Stimulated activated CD8-positive, alpha-beta memory T cell treated with anti-CD3 and anti-CD28 coated beads, Interleukin-4, amount 100 ng/mL, for 48 hours (primary cell): ENCODE data around the gene NRN1L.
A peak's percentile ranks its signal among the peaks of the same experiment; 100 is the strongest.
"Not testable (repeated sequence)": the region's sequence is repeated elsewhere in the genome, so short reads cannot be mapped to it uniquely, and the experiment has no call there.

Experiments
- DNase-seq: peaks from one replicate; pipeline ENCODE4 v3.0.0-alpha.2; 2020

NRN1L gene

DNA sequence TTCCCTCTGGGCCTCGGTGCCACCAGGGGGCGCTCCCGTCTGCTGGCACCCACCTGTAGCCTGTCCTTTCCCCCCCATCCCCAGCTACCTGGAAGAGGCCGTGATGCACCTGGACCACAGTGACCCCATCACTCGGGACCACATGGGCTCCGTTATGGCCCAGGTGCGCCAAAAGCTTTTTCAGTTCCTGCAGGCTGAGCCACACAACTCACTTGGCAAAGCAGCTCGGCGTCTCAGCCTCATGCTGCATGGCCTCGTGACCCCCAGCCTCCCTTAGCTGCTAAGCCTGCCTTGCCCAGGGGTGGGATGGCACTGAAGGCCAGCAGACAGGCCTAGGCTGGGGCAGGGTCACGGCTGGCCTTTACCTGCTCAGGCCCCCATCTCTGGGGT lies 818 bp upstream of the NRN1L start:
- DNase-seq = peak; percentile 87

DNA sequence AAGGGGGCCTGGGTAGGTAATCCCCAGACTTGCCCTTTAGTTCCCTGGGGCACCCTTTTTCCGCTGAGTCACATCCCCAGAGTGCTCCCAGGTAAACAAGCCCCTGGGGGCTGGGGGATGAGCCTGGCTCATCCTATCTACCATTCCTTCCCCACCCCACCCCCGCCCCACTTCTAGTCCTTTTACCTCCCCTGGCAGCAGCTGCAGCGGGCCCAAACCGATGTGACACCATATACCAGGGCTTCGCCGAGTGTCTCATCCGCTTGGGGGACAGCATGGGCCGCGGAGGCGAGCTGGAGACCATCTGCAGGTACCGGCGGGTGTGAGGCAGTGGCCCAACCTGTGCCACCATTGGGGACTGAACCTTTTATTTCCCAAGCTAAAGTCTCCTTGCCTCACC lies 860 bp downstream of the NRN1L start:
- no peak for DNase-seq

DNA sequence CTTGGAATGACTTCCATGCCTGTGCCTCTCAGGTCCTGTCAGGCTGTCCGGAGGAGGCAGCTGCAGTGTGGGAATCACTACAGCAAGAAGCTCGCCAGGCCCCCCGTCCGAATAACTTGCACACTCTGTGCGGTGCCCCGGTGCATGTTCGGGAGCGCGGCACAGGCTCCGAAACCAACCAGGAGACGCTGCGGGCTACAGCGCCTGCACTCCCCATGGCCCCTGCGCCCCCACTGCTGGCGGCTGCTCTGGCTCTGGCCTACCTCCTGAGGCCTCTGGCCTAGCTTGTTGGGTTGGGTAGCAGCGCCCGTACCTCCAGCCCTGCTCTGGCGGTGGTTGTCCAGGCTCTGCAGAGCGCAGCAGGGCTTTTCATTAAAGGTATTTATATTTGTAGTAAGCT lies 1.3 kb downstream of the NRN1L start:
- DNase-seq = no peak

DNA sequence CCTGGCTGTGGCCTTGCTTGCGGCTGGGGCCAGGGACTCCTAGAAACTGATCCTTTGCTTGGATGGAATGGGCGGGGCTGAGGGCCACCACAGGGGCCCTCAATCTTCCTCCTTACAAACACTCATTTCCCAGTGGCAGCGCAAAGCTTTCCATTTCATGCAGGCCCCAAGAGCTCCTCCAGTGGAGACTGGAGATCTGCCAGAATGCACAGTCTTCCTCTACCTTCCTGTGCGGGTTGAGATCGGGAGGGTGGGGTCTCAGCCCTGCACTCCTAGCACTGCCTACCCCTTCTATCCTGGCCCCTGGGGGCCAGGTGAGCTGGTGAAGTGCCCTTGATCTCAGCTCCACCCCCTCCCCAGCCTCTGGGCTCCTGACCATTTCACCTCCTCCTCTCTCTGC lies 1.7 kb downstream of the NRN1L start:
- no peak for DNase-seq

DNA sequence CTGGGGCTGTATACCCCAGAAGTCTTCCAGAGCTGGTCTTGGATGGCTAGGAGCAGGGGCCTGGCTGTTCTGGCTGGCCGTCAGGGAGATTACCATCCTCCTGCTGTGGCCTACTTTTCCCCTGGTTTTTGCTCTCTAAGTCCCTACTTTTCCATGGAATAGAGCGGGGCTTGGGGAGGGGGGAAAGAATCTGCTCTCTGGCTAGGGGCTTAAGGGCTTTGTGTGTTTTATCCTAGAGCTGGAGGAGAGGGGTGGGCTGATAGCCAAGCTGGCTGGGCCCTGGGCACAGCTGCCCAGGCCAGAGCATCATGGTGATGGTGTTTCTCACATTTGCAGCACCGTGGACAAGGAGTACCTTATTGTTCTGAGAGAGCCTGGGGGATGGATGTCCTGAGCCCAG lies 3.6 kb downstream of the NRN1L start:
- no peak for DNase-seq

DNA sequence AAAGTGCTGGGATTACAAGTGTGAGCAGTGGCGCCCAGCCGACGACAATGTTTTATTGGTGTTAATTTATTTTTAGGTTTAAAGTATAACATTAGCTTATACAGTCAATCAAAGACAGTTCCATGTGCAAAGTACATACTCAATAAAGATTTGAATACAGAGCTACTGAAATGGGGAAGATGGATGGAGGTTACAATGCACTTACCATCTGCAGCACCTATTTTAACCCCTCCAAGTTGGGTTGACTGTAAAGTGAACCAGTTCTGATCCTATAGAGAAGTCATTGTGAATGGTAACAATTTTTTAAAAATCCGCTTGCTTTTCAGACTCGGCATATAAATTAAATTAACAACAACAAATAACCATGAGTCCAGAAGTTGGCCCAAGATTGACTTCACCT lies 7.7 kb downstream of the NRN1L start:
- no peak for DNase-seq

DNA sequence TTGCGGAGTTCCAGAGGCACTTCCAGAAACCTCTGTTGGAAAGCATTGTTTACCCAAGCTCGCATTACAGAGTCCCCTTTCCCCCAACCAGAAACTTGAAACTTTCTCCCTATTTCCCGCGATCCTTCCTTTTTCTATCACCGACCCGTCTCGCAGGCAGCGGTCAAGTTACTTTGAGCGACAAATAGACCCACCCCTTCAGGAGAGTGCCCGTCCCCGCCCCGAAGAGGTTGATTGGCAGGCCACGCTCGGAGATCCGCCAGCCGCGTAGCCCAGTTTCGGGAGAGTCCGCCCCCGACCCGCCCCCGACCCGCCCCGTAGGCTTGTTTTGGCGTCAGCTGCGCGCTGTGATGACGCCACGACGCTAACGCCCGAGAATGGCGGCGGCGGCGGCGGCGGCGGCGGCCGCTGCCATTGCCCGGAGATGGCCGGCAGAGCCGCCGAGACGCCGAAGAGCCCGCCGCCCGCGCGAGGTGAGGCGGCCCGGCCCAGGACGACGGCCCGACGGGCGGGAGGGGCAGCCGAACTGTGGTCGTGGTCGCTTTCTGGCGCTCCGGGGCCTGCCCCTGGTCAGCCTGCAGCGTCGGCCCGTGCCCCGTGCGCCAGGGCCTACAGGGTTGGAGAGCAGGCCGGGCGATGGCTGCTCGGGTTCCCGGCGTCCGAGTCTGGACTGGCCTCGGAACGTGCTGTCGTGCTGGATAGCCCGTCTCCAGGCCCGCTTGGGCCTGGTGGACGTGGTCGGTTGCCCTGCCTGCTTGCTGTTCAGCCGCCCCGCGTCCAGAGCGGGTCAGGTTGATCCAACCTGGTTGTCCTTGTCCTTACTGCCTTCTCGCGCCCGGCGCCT lies 8.4 kb downstream of the NRN1L start, which contains the start of gene PSKH1:
TSS of gene PSKH1 (plus strand) at position 356 of the 844 bp plus-strand sequence. CDS start 15,496 bp downstream, outside the sequence.
- DNase-seq = peak; percentile 96

DNA sequence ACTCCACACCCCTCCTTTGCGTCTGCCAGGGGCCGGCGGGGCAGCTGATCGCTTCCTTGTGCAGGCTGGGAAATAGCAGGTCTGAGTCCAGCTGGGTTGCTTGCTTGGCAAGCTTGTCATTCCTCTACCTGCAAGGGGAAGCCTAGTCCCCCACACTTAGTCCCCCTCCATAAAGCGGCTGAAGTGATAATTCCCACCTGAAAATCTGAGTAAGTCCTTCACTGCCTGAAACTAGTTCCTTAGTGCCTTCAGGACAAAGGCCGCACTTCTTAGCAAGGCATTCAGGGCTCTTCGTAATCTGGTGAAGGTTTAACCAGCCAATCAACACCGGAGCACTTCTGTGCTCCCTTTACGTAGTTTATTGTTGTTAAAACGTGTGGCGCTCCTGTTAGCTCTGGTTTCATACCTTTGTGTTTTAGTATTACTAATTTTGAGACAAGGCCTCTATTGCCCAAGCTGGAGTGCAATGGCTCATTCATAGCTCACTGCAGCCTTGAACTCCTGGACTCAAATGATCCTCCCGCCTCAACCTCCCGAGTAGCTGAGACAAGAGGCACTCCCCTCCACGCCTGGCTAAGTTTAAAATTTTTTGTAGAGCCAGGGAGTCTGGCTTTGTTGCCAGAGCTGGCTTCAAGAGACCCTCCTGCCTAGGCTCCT lies 9.2 kb downstream of the NRN1L start:
- DNase-seq = no peak

DNA sequence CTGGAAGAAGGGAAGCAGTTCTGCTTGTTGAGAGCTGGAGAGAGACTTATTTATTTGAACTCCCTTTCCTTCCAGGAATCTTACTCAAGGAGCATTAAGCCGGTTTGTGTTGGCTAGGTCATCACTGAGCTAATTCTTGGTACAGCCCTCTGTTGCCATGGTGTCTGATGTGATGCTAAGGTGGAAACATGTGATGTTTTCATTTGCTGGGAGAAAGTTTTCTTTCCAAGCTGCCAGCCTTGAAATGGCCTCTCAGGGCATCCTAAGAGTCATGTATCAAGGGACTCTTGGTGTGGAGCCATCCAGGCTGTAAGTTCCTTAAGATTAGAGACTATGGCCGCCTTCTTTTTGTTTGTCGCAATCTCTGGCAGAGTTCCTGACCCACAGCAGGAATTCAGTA lies 12.5 kb downstream of the NRN1L start:
- no peak for DNase-seq

DNA sequence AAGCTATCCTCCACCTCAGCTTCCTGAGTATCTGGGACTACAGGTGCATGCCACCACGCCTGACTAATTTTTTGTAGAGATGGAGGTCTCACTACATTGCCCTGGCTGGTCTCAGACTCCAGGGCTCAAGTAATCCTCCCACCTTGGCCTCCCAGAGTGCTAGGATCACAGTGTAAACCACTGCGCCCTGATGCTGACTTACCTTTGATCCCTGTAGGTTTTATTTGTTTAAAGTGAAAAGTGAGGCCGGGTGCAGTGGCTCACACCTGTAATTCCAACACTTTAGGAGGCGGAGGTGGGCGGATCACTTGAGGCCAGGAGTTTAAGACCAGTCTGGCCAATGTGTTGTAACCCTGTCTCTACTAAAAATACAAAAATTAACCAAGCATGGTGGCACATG lies 17.0 kb downstream of the NRN1L start:
- no peak for DNase-seq

DNA sequence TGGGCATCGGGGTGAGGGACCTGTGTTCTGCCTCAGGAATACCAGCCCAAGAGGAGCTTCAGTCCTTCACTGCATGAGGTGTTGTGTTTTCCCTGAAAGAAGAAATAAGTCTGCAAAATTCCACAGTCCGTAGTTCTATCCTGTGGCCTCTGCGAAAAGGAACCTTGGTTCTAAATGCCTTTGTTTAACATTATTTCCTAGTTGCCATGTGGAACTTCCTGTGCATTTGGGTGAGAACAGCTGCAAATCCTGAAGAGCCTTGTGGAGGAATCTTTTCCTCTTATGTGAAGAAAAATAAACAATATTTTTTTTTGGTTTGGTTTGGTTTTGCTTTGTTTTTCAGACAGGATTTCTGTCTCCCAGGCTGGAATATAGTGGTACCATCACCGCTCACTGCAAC lies 18.1 kb downstream of the NRN1L start:
- no peak for DNase-seq

DNA sequence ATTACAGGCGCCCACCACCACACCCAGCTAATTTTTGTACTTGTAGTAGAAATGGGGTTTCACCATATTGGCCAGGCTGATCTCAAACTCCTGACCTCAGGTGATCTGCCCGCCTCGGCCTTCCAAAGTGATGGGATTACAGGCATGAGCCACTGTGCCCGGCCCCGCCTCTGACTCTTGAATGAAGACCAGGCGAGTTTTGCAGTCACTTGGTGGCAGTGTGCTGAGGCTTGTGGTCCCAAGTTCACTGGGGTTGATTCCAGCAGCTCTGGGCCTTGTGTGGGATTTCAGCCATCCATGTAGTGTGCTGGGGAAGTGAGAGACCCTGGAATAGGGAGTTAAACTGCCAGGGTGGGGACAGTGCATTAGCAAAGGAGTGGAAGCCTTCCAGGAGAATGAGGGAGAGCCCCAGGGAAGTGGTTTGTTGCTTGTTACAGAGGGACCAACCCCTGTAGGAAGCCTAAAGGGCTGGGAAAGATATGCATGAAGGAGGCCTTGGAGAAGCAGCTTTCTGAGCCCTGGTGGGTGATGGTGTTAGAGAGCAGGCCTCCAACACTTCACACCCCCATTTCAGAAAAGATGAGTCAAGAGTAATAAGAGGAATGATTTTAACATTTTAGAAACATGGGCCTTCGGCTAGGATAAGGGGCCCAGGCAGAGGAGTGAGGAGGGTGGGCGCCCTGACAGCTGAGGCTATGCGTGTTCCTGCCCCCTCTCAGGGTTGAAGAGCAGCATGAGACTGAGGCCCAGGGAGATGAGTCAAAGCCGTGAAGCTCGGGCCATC lies 22.9 kb downstream of the NRN1L start:
- DNase-seq = no peak

DNA sequence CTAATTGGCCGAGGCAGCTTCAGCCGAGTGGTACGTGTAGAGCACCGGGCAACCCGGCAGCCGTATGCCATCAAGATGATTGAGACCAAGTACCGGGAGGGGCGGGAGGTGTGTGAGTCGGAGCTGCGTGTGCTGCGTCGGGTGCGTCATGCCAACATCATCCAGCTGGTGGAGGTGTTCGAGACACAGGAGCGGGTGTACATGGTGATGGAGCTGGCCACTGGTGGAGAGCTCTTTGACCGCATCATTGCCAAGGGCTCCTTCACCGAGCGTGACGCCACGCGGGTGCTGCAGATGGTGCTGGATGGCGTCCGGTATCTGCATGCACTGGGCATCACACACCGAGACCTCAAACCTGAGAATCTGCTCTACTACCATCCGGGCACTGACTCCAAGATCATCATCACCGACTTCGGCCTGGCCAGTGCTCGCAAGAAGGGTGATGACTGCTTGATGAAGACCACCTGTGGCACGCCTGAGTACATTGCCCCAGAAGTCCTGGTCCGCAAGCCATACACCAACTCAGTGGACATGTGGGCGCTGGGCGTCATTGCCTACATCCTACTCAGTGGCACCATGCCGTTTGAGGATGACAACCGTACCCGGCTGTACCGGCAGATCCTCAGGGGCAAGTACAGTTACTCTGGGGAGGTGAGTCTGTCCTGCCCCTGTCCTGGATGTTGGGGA lies 24.5 kb downstream of the NRN1L start:
- no peak for DNase-seq

DNA sequence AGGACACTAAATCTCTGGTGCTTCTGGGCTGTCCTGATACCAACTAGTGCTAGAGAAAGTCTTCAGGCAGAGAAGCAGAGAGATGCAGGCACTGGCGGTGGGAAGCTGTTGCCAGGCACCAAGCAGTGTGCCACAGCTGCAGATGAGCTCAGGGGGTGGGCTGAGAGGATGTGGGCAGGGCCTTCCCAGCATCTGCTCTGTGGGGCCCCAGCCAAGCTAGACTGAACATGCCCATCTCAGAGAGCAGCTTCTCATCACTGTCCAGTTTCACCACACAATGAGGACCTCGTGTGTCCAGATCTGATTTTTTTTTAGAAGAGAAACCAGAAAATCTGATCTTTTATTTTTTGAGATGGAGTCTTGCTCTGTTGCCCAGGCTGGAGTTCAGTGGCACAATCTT lies 25.5 kb downstream of the NRN1L start:
- peak; percentile 53 for DNase-seq

DNA sequence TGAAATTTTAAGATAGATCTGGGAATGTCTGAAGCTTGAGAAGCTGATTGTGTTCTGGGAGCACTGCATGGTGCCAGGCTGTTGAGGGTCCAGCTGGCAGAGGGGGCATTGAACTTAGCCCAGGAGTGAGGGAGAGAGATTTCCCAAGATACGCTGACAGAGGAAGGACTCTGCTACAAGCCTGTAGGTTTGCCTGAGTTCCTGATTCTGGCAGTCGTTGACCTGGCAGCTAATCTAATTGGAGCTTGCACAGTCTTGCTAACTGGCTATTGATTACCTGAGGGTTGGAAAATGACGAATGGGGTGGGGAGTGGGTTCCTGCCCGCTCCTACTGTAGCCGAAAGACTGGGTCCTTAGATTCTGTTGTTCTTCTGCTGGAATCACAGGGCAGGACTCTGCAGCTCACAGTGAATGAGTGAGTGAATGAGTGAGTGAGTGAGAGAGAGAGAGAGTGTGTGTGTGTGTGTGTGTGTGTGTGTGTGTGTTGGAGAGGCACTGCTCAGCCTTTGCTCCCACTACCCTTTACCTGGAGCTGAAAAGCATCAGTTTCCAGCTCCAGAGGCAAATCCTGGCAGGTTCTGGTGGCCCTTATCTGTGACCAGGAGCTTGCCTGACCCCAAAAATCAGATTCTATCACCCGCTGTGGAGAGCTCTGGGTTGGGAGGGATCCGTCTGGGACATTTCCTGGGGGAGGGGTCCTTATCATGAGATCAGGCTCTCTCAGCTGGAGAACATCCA lies 30.2 kb downstream of the NRN1L start:
- no peak for DNase-seq

DNA sequence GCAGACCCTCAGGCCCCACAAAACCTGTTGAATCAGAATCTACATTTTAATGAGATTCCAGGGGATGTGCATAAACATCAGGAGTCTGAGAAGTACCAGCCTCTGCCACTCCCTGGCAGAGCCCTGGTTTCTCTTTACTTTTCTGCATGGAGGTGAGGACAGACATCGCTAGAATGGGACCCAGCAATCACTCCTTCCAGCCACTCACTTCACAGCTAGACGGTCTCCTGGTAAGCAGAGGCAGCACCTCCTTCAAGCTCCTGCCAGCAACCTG lies 30.7 kb downstream of the NRN1L start:
- not testable (repeated sequence) for DNase-seq

DNA sequence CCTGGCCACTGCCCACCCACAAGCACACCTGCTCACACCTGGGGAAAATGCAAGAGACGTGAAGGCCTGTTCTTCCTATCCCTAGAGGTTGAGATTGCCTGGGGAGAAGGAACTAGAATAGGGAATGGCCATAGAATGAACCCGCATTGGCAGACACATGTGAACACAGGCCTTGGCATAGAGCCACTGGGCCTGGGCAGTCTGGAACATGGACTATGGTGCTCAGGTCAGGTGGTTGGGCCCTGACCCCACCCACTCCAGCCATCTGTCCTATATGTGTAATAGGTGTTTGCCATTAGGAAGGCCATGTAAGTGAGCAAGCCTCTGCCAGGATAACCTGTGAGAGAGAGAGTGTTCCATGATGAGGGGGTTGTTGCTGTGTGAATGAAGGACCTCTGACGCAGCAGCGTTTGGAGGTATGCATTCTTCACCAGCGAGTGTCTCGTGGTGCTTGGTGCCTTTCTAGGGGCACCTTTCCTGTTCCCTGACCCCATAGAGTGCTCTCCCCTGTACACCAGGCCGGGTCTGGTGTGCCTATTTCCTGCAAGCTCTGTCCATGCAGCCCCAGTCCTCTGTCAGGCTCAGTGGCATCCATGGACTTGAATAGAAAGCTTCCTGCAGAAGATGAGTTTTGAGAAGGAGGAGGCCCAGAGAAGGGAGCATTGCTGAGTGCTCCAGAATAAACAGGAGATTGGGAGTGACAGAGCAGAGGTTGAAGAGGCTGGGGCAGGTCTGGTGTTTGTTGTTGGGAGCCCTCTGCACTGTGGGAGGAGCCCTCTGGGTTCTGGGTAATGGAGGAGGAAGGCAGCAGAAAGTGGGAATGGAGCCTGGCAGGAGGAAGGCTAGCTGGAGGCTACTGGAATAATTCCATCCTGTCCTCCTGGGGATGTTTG lies 31.4 kb downstream of the NRN1L start:
- DNase-seq = no peak

DNA sequence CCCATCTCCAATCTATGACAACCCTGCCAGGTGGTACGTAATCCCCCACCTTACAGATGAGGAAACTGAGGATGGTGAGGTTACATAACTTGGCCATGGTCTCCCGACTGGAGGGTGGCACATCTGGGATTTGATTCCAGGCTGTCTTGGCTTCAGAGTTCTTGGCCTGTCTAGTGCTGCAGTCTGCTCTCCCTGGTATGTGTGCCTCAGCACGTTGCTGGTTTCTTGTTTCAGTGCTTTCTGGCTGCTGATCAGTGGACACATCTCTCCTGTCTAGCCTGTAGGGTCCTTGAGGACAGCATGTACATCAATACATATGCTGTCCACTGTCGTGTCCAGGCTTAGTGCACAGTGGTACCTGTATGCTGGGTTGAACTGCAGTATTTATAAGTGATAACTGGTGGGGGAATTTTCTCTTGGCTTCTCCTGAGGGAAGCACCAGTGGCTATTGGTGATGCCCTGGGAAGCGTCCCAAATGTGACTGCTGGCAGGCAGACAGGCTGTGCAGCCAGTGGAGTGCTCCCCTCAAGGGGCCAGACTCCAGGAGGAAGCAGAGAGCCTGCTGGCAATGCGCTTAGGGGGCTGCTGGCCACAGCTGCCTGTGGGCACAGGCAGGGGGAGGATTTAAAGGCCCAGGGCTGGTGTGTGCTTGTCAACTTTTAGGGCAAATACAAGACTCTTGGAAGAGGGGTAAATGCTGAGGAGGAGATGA lies 32.6 kb downstream of the NRN1L start:
- no peak for DNase-seq

DNA sequence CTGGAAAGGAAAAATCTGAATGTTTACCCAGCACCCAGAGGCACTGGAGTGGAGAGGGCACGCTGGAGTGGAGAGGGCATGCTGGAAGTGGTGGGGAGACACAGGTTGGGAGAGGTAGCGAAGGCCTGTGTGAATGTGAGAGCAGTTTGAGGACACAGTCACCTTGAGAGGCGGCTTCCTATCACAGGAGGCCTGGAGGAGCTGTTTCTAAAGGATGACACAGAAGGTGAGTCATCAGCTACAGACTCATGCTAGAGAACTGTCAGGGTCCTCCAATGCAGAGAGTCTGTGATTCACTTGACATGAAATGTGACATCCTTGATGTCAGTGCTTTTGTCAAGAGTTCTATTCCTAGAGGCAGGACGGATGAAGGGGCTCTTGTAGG lies 33.2 kb downstream of the NRN1L start:
- peak; percentile 69 for DNase-seq

DNA sequence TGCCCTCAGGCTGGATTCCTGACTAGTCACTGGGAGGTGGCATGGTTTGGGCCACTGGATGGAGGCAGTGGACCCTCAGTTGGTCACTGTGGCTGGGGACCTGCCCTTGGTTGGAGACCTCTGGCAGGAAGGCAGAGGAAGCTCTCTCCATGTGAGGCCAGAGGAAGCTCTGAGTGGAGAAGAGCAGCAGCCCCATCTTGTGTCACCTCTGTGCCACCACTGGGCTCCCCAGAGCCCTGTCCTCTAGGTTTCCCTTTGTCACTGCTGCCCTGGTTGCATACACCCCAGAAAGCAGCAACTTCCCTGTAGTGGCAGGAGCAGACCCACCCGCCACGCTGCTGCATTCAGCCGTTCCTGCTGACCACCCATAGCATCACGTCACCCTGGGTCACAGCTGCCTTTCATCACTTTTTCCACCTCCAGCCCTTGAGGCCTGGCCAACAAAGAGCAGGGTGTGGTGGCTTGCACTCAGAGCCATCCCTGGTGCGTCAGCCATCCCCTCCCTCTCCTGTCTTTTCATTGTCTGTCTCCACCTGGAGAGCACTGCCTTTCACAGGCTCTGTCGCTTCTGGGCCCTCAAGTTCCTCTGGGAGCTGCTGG lies 35.0 kb downstream of the NRN1L start:
- no peak for DNase-seq

DNA sequence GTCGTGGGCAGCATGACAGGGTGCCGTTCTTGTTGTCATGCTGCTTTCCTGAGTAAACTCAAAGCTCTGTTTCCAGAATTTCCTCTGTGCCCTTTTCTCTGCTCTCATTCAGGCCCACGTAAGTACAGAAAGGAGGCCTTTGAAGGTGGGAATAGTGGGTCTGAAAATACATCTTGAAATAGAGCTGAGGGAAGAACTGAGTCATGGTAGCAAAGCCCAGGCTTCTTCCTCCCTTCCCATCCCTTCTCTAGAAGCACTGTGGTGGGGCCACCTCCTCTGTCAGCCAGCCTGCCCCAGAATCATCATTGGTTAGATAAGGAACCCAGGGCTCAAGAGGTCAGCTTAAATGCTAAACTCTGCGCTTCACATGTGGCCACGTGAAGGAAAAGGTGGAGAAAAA lies 37.5 kb downstream of the NRN1L start:
- DNase-seq = no peak
